CD14-positive monocyte (primary cell): Measurements from ENCODE around the gene OR2V1. TPM values are rescaled to one million over a fixed set of nuclear protein-coding genes. Genes with fewer than 3 reads are reported as not detected.

Experiments used
- DNase-seq, 3 donors: peaks; one replicate each; pipeline ENCODE4 v3.0.0-alpha.2; 2011 to 2022
- H2AFZ ChIP-seq: 2 replicates; pipeline ENCODE4 v1.6.0; 2012; ENCODE audit warnings: mild to moderate bottlenecking, low read depth, low read length, inconsistent platforms; ENCODE audit not compliant: insufficient read depth, poor library complexity, severe bottlenecking
- H3K27ac ChIP-seq, 2 donors: 1 replicate in 1 of 2; 2 replicates in 1 of 2; pipeline ENCODE4 v1.5.1; 2012 to 2013; ENCODE audit warnings: low read length in 2 of 2, control low read depth in 1 of 2, inconsistent platforms in 1 of 2, low read depth in 1 of 2, mild to moderate bottlenecking in 1 of 2
- H3K27me3 ChIP-seq, 2 donors: one replicate each; pipeline versions ENCODE4 v1.6.0 to v1.6.1; 2011 to 2013; ENCODE audit warnings: low read length in 2 of 2; ENCODE audit not compliant: control insufficient read depth in 2 of 2, insufficient read depth in 2 of 2
- H3K36me3 ChIP-seq, 2 donors: replicated peaks in 1 of 2; 1 replicate in 1 of 2; 2 replicates in 1 of 2; pipeline versions ENCODE4 v1.5.1 to v1.6.1; 2012 to 2013; ENCODE audit warnings: low read length in 2 of 2, control low read depth in 1 of 2, inconsistent platforms in 1 of 2, mild to moderate bottlenecking in 1 of 2; ENCODE audit not compliant: insufficient read depth in 2 of 2, control insufficient read depth in 1 of 2
- H3K4me1 ChIP-seq, 2 donors: 1 replicate in 1 of 2; 2 replicates in 1 of 2; pipeline versions ENCODE4 v1.5.1 to v1.6.1; 2012 to 2013; ENCODE audit warnings: low read length in 2 of 2, control low read depth in 1 of 2, inconsistent platforms in 1 of 2, mild to moderate bottlenecking in 1 of 2, moderate library complexity in 1 of 2; ENCODE audit not compliant: insufficient read depth in 2 of 2, control insufficient read depth in 1 of 2
- H3K4me2 ChIP-seq: replicated peaks from 2 replicates; pipeline ENCODE3; 2012; ENCODE audit warnings: low read length, moderate library complexity, mild to moderate bottlenecking; ENCODE audit not compliant: poor library complexity, severe bottlenecking; ENCODE audit errors: extremely low read depth
- H3K4me3 ChIP-seq, 3 experiments: fragments of 200-600 bp in 1 of 3; sonication (generic) in 1 of 3; replicated peaks in 1 of 3; 1 replicate in 2 of 3; 2 replicates in 1 of 3; pipeline ENCODE4 v1.5.1; 2011 to 2013; ENCODE audit warnings: low read length in 3 of 3, mild to moderate bottlenecking in 3 of 3, control low read depth in 2 of 3, low read depth in 2 of 3, inconsistent platforms in 1 of 3, moderate library complexity in 1 of 3
- H3K79me2 ChIP-seq: 2 replicates; pipeline ENCODE4 v1.6.0; 2012; ENCODE audit warnings: mild to moderate bottlenecking, control low read depth, inconsistent platforms, low read length, moderate library complexity; ENCODE audit not compliant: insufficient read depth
- H3K9ac ChIP-seq: 2 replicates; pipeline ENCODE4 v1.6.0; 2017; ENCODE audit warnings: low read length, mild to moderate bottlenecking; ENCODE audit not compliant: insufficient read depth, poor library complexity, severe bottlenecking
- H3K9me3 ChIP-seq, 2 donors: replicated peaks in 1 of 2; 1 replicate in 1 of 2; 2 replicates in 1 of 2; pipeline versions ENCODE4 v1.5.1 to v1.6.1; 2012 to 2013; ENCODE audit warnings: low read length in 2 of 2, control low read depth in 1 of 2; ENCODE audit not compliant: control insufficient read depth in 1 of 2, insufficient read depth in 1 of 2
- H4K20me1 ChIP-seq: 2 replicates; pipeline ENCODE4 v1.6.0; 2012; ENCODE audit warnings: mild to moderate bottlenecking, low read length, control low read depth, moderate library complexity; ENCODE audit not compliant: insufficient read depth
- H3K27ac Mint-ChIP-seq, 7 donors: one replicate each; pipeline ENCODE4 v1.8.0; 2020; ENCODE audit warnings: mild to moderate bottlenecking in 7 of 7, mixed read lengths in 7 of 7, moderate library complexity in 6 of 7, inconsistent platforms in 2 of 7
- H3K27me3 Mint-ChIP-seq, 3 donors: one replicate each; pipeline ENCODE4 v1.8.0; 2021 to 2022; ENCODE audit warnings: low read depth in 3 of 3, mild to moderate bottlenecking in 3 of 3, mixed read lengths in 3 of 3, moderate library complexity in 3 of 3, inconsistent platforms in 1 of 3
- H3K36me3 Mint-ChIP-seq, 2 donors: one replicate each; pipeline ENCODE4 v1.8.0; 2020; ENCODE audit warnings: mixed read lengths in 2 of 2, inconsistent platforms in 1 of 2, mild to moderate bottlenecking in 1 of 2
- H3K4me1 Mint-ChIP-seq: one replicate; pipeline ENCODE4 v1.8.0; 2020; ENCODE audit warnings: mild to moderate bottlenecking, mixed read lengths
- H3K4me3 Mint-ChIP-seq, 2 donors: one replicate each; pipeline ENCODE4 v1.8.0; 2020; ENCODE audit warnings: mild to moderate bottlenecking in 2 of 2, mixed read lengths in 2 of 2, moderate library complexity in 1 of 2
- H3K9me3 Mint-ChIP-seq, 7 donors: one replicate each; pipeline ENCODE4 v1.8.0; 2020 to 2022; ENCODE audit warnings: mixed read lengths in 7 of 7, mild to moderate bottlenecking in 6 of 7, moderate library complexity in 6 of 7, inconsistent platforms in 2 of 7
- WGBS: methylation state at CpG from one replicate; pipeline ENCODE4 v1.1.5; 2013; ENCODE audit warnings: missing lambda C conversion rate; ENCODE audit not compliant: insufficient coverage; 5-methylcytosine and 5-hydroxymethylcytosine counted together
- intact Hi-C, 2 donors: fragments of 100-400 bp; cut with micrococcal nuclease; formaldehyde crosslinking; loops; one replicate each; pipeline versions ENCODE4 v1.15.0 to v1.15.1; 2023
- polyA plus RNA-seq, 3 donors: library from polyadenylated mRNA; depleted of rRNA in 1 of 3; unstranded in 2 of 3; stranded (reverse) in 1 of 3; fragments of 300-500 nt in 2 of 3; fragments of >200 nt in 1 of 3; fragmentation: Illumina TruSeq in 2 of 3; gene quantifications; 1 replicate in 2 of 3; 2 replicates in 1 of 3; pipeline ENCODE4 v1.2.3, GENCODE V29; 2012 to 2021
- TF ChIP-seq, protein P1 (sequence below): fragments of 200-600 bp; IDR thresholded peaks from one replicate; pipeline ENCODE4 v1.8.0; 2022; ENCODE audit warnings: antibody characterized with exemption, mild to moderate bottlenecking

Gene OR2V1
- polyA plus RNA-seq, 3 donors = not detected

DNA sequence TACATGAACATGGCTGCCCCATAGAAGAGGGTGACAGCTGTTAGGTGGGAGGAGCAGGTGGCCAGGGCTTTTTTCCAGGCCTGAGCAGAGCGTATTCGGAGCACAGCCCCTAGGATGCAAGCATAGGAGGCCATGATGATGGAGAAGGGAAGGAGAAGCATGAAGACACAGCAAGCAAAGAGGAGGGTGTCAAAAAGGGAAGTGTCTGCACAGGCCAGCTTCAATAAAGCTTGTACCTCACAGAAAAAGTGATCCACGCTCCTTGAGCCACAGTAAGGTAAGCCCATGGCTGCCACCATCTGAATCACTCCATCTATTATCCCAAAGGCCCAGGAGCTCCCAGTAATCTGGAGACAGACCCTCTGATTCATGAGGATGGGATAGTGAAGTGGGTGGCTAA is 6.4 kb downstream of the OR2V1 start:
- intact Hi-C loops = no loop called here
- no peak overlapping the region for H3K27ac ChIP-seq
- DNase-seq = no peak
- no peak overlapping the region for H3K4me3 ChIP-seq
- H2AFZ ChIP-seq = no peak overlapping the region
- H3K4me2 ChIP-seq = no peak overlapping the region
- Mint-ChIP-seq H3K27ac (peak overlapping the region in 1 of 7 donors; percentile 9), H3K4me3 (no peak overlapping the region), H3K4me1 (peaks cover 4% of the 10 kb centered on the region), H3K9me3 (peaks cover 0 to 12% (median 4%) of the 10 kb centered on the region in 7 donors), H3K36me3 (no peaks in the 10 kb centered on the region), H3K27me3 (peaks cover 11 to 45% (median 39%) of the 10 kb centered on the region in 3 donors)
- H3K9ac ChIP-seq = no peak overlapping the region
- no peaks in the 10 kb centered on the region for H3K79me2 ChIP-seq
- H3K4me1 ChIP-seq = peaks cover 9 to 11% of the 10 kb centered on the region in 2 donors
- TF ChIP-seq, protein P1, sequence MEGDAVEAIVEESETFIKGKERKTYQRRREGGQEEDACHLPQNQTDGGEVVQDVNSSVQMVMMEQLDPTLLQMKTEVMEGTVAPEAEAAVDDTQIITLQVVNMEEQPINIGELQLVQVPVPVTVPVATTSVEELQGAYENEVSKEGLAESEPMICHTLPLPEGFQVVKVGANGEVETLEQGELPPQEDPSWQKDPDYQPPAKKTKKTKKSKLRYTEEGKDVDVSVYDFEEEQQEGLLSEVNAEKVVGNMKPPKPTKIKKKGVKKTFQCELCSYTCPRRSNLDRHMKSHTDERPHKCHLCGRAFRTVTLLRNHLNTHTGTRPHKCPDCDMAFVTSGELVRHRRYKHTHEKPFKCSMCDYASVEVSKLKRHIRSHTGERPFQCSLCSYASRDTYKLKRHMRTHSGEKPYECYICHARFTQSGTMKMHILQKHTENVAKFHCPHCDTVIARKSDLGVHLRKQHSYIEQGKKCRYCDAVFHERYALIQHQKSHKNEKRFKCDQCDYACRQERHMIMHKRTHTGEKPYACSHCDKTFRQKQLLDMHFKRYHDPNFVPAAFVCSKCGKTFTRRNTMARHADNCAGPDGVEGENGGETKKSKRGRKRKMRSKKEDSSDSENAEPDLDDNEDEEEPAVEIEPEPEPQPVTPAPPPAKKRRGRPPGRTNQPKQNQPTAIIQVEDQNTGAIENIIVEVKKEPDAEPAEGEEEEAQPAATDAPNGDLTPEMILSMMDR = no peak
- H3K27me3 ChIP-seq = peaks cover 0 to 10% of the 10 kb centered on the region in 2 donors
- WGBS = 100% methylated on average over 2 of the region's 3 CpGs
- H3K9me3 ChIP-seq = peaks cover 0 to 8% of the 10 kb centered on the region in 2 donors
- no peaks in the 10 kb centered on the region for H4K20me1 ChIP-seq
- no peaks in the 10 kb centered on the region for H3K36me3 ChIP-seq

DNA sequence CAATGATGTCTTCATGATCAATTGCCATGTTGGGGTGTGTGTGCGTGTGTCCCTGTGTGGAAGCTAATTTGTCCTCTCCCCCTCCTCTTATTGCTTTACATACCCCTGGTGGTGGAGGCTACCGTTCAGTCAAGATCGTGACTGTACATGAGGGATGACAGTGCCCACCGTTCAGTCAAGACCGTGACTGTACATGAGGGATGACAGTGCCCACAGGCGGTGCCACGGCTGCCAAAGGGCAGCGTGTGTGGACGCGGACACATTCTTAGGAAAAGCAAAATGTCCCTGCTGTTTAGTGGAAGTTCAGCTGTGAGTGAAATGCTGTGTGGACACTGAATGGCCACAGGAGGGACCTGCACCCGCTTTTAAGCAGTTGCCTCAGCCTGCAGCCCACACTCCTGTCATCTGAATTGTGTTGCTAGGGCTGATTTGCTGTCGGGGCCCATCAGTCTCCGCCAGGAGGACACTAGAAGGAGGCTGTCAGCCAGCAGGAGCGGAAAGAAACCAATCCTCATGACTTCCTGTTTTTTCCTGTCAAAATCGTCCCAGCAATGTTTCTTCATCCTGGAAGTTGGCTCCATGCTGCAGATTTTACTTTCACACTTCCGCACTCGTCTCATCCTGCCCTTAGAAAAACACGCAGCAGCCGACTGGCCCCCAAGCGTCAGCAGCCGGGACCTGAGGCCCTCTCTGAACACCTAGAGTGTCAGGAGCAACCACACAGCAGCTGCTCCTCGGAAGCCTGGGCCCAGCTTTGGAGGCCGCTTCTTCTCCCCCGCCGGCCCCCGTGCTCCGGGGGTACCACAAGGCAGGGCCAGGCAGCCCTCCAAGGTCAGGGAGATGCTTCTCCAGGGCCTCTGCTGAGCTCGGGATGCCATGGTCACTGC is 9.1 kb downstream of the OR2V1 start:
- no peak overlapping the region for H3K9ac ChIP-seq
- 48% methylated on average over 27 of the region's 28 CpGs for WGBS

More for the DNA sequence above, 9.1 kb downstream of the OR2V1 start:
- Mint-ChIP-seq H3K4me3 (peak overlapping the region in 1 of 2 donors; percentile 69), H3K27me3 (peaks cover 20 to 46% (median 43%) of the 10 kb centered on the region in 3 donors), H3K27ac (peak overlapping the region in 2 of 7 donors; percentile 2 to 47), H3K36me3 (no peaks in the 10 kb centered on the region), H3K9me3 (peaks cover 0 to 17% (median 4%) of the 10 kb centered on the region in 7 donors), H3K4me1 (peaks cover 4% of the 10 kb centered on the region)
- no peak overlapping the region for H3K27ac ChIP-seq
- intact Hi-C loops = no loop called here
- no peaks in the 10 kb centered on the region for H3K36me3 ChIP-seq
- peaks cover 9 to 11% of the 10 kb centered on the region in 2 donors for H3K4me1 ChIP-seq
- TF ChIP-seq, protein P1 = no peak
- DNase-seq = peak in 2 of 3 donors; percentile 45 to 46
- H4K20me1 ChIP-seq = no peaks in the 10 kb centered on the region
- peak overlapping the region in 1 of 3 experiments; percentile 40 for H3K4me3 ChIP-seq
- peaks cover 0 to 8% of the 10 kb centered on the region in 2 donors for H3K9me3 ChIP-seq
- H3K79me2 ChIP-seq = no peaks in the 10 kb centered on the region
- peak overlapping the region; percentile 41 for H3K4me2 ChIP-seq
- peak overlapping the region; percentile 64 for H2AFZ ChIP-seq
- H3K27me3 ChIP-seq = peaks cover 2 to 24% of the 10 kb centered on the region in 2 donors
